Astrocyte (in vitro differentiated cells and primary cell): ENCODE measurements around the gene DUSP14.

ENCODE experiments used
- CTCF ChIP-seq: IDR thresholded peaks from 2 replicates; pipeline ENCODE4 v1.5.1; 2011; ENCODE audit warnings: low read depth, mild to moderate bottlenecking, inconsistent platforms, low read length, moderate library complexity; ENCODE audit not compliant: insufficient read depth
- EZH2 ChIP-seq: IDR thresholded peaks from 2 replicates; pipeline ENCODE4 v1.6.1; 2012; ENCODE audit warnings: mild to moderate bottlenecking, low read length, inconsistent platforms; ENCODE audit not compliant: insufficient read depth

DNA sequence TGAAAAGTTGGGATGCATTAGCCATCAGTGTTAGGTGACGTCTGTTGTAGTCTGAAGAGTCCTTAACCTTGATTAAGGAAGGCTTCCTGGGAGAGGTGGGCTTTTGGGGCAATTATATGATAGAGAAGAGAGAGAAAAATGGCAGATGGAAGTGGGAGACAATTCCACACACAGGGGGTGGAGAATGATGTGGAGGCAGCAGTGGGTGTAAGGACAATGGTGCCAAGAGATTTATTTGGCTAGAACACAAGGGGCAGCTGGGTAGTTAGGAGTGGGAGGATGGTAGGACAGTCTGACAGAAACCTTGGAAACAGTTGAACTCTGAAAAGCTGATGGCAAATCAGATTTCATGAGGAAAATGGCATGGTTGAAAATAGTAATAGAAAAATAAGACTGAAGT is 10.7 kb upstream of the DUSP14 start:
- TF ChIP-seq CTCF (no peak), EZH2 (no peak)
